Upper lobe of right lung (tissue), 1 donor: ENCODE measurements around the gene FMC1. TPM values are rescaled to one million over a fixed set of nuclear protein-coding genes. Genes with fewer than 3 reads are reported as not detected.

Source experiments
- ATAC-seq: fragments of 200-7000 bp; cut with Tn5 transposase; one replicate; pipeline ENCODE4 v1.9.1; 2020; ENCODE audit warnings: mild to moderate bottlenecking, moderate library complexity
- DNase-seq: peaks from one replicate; pipeline ENCODE4 v3.0.0-alpha.2; 2020
- H3K27ac ChIP-seq: fragments of 200-600 bp; one replicate; pipeline ENCODE4 v1.8.0; 2022
- H3K27me3 ChIP-seq: fragments of 200-600 bp; one replicate; pipeline ENCODE4 v1.8.0; 2022; ENCODE audit warnings: mild to moderate bottlenecking
- H3K36me3 ChIP-seq: fragments of 200-600 bp; one replicate; pipeline ENCODE4 v1.8.0; 2022
- H3K4me1 ChIP-seq: fragments of 200-600 bp; one replicate; pipeline ENCODE4 v1.8.0; 2022
- H3K4me3 ChIP-seq: fragments of 200-600 bp; one replicate; pipeline ENCODE4 v1.8.0; 2022; ENCODE audit warnings: mild to moderate bottlenecking
- H3K9me3 ChIP-seq: fragments of 200-600 bp; one replicate; pipeline ENCODE4 v1.8.0; 2022
- intact Hi-C: fragments of 100-400 bp; cut with DNase I; formaldehyde crosslinking; loops from one replicate; pipeline ENCODE4 v1.11.0; 2022
- total RNA-seq: library from RNA; stranded (reverse); fragmentation: NEBNext Ultra II Directional; extraction: Animal tissue kit (Norgen Biotek cat#: 25700); gene quantifications from one replicate; pipeline ENCODE4 v1.2.1, GENCODE V29; 2021
- TF ChIP-seq, protein P1 (sequence below): fragments of 200-600 bp; IDR thresholded peaks from one replicate; pipeline ENCODE4 v1.8.0; 2022; ENCODE audit warnings: antibody characterized with exemption
- donor health status: DM: no; HTN: yes; CAD: no; lungs with severe emphysema.

Gene FMC1
- total RNA-seq, 1 donor from 2014 or later, result 11.4 TPM

DNA sequence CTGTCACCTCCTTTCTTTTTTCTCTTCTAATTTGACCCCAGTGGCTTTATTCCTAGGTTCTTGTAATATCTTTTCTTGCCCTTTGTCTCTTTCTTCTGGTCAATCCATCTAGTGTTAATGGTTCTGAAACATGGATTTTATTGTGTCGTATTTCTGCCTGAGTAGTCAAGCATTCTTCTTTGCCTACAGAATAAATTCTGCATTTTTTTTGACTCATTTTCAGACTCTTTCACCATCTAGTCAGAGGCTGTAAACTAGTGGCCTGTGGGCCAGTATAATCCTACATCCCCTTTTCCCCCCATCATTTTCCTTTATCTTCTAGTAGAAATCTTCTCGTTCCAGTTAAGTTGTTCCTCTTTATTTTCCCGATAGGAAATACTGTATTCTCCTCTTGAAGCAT is 48.0 kb downstream of the FMC1 start:
- ATAC-seq (no peak), DNase-seq (no peak)
- no peaks in the 10 kb centered on the region for H3K27me3 ChIP-seq
- TF ChIP-seq, protein P1, sequence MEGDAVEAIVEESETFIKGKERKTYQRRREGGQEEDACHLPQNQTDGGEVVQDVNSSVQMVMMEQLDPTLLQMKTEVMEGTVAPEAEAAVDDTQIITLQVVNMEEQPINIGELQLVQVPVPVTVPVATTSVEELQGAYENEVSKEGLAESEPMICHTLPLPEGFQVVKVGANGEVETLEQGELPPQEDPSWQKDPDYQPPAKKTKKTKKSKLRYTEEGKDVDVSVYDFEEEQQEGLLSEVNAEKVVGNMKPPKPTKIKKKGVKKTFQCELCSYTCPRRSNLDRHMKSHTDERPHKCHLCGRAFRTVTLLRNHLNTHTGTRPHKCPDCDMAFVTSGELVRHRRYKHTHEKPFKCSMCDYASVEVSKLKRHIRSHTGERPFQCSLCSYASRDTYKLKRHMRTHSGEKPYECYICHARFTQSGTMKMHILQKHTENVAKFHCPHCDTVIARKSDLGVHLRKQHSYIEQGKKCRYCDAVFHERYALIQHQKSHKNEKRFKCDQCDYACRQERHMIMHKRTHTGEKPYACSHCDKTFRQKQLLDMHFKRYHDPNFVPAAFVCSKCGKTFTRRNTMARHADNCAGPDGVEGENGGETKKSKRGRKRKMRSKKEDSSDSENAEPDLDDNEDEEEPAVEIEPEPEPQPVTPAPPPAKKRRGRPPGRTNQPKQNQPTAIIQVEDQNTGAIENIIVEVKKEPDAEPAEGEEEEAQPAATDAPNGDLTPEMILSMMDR, result no peak
- peaks cover 68% of the 10 kb centered on the region for H3K36me3 ChIP-seq
- H3K4me3 ChIP-seq, result no peak overlapping the region
- H3K4me1 ChIP-seq, result no peaks in the 10 kb centered on the region
- no peaks in the 10 kb centered on the region for H3K9me3 ChIP-seq
- intact Hi-C loops, result no loop called here
- H3K27ac ChIP-seq, result no peak overlapping the region

DNA sequence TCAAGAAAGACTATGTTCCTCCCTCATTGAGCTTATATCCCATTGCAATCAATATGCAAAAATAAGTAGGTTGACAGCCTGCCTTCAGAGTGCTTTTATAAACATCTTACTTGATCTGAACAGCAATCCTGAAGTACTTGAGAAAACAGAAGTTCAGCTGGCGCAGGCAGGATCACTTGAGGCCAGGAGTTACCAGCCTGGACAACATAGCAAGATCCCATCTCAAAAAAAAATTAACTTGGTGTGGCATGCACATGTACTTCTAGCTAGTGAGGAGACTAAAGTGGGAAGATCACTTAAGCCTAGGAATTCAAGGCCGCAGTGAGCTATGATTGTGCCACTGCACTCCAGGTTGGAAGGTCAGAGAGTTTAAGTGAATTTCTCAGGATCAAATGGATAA is 48.6 kb downstream of the FMC1 start:
- Histone ChIP-seq H3K4me1 (no peaks in the 10 kb centered on the region), H3K36me3 (peaks cover 63% of the 10 kb centered on the region), H3K27ac (no peak overlapping the region), H3K4me3 (no peak overlapping the region), H3K9me3 (no peaks in the 10 kb centered on the region), H3K27me3 (no peaks in the 10 kb centered on the region)
- ATAC-seq, result no peak
- TF ChIP-seq, protein P1, result no peak
- intact Hi-C loops, result no loop called here
- no peak for DNase-seq

DNA sequence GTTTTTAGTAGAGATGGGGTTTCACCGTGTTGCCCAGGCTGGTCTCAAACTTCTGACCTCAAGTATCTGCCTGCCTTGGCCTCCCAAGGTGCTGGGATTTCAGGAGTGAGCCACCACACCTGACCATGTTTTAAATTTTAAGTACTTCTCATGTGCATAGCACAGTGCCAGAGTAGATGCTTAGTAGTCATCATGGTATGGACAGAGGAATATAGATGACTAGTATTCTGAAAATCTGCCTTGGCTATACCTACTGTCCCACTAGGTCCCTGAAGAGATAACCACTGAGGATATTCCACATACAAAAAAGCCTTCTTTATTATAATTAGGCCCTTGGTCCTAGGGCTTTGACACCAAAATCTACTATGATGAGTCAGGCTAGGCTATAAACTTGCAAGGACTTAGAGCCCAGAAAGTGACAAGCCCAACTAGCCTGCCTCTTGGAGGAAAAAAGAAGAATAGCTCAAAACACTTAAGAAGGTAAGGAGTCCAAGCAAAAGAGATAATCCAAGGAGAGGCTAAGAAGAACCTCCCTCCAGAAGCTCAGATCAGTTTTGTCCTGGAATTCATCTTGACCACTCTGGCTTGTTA is 52.6 kb downstream of the FMC1 start:
- Histone ChIP-seq H3K27ac (no peak overlapping the region), H3K9me3 (no peaks in the 10 kb centered on the region), H3K36me3 (peaks cover 39% of the 10 kb centered on the region), H3K4me3 (no peak overlapping the region), H3K4me1 (no peaks in the 10 kb centered on the region), H3K27me3 (no peaks in the 10 kb centered on the region)
- intact Hi-C loops, result no loop called here
- no peak for ATAC-seq
- TF ChIP-seq, protein P1, result no peak
- no peak for DNase-seq

DNA sequence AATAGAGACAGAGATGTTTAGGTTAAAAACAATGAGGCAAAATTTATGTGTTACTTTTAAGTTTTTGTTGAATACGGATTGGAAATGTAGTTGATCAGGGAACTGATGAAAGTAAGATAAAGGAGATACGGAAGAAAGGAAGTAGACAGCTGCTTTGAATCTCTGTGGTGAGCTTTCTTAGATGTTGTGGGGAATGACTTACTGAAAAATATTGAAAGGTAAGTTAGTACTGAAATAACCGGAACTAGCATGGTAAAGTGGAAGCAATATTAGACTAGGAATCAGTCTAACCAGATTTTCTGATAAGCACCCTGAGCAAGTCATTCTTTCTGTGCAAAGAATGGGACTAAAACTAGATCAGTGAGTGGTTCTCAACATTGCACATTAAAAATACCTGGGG is 53.4 kb downstream of the FMC1 start:
- Histone ChIP-seq H3K36me3 (peaks cover 46% of the 10 kb centered on the region), H3K27me3 (no peaks in the 10 kb centered on the region), H3K4me1 (no peaks in the 10 kb centered on the region), H3K9me3 (no peaks in the 10 kb centered on the region), H3K27ac (no peak overlapping the region), H3K4me3 (no peak overlapping the region)
- TF ChIP-seq, protein P1, result no peak
- no peak for ATAC-seq
- intact Hi-C loops, result no loop called here
- no peak for DNase-seq

Other genes starting within 250 kb of the FMC1 start
- 36.0 TPM for gene ZC3HAV1, start 231.6 kb upstream of the FMC1 start, total RNA-seq
- 23.5 TPM for gene UBN2, start 110.1 kb upstream of the FMC1 start, total RNA-seq
- gene LUC7L2, start 18.6 kb downstream of the FMC1 start, total RNA-seq, result 79.5 TPM
- 6.5 TPM for gene KLRG2, start 142.3 kb downstream of the FMC1 start, total RNA-seq
- gene CLEC2L, start 182.3 kb downstream of the FMC1 start, total RNA-seq, result not detected